Measurements from ENCODE around the gene C7orf25.

The C7orf25 gene

DNA sequence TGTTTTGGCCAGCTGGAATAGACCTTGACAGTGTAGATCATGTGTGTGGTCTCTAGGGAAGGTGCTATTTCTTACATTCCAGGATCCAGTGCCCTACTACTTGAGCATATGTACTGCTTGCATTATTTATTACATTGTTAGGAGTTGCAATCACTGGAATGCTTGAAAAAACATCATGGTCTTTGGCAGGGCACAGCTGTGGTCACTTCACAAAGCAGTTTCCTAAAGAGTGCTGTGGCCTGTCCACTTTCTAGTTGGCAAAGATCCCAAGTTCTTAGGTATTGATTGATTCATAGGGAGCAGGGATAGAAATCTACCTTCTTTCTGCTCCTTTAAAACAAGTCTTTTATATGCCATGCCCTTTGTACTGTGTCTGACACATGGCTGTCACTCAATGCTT is 4.6 kb downstream of the C7orf25 start:
- no peak overlapping the region for H3K4me3 ChIP-seq (ENCODE audit: low read depth, low read length)
- TF ChIP-seq, protein P1, sequence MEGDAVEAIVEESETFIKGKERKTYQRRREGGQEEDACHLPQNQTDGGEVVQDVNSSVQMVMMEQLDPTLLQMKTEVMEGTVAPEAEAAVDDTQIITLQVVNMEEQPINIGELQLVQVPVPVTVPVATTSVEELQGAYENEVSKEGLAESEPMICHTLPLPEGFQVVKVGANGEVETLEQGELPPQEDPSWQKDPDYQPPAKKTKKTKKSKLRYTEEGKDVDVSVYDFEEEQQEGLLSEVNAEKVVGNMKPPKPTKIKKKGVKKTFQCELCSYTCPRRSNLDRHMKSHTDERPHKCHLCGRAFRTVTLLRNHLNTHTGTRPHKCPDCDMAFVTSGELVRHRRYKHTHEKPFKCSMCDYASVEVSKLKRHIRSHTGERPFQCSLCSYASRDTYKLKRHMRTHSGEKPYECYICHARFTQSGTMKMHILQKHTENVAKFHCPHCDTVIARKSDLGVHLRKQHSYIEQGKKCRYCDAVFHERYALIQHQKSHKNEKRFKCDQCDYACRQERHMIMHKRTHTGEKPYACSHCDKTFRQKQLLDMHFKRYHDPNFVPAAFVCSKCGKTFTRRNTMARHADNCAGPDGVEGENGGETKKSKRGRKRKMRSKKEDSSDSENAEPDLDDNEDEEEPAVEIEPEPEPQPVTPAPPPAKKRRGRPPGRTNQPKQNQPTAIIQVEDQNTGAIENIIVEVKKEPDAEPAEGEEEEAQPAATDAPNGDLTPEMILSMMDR (IDR thresholded peaks at IDR 0.05; ENCODE audit: low read depth, low read length): no peak
- in situ Hi-C loops (cut with HindIII; ENCODE audit: low sequenced_read_pairs): no loop called here
- DNase-seq (ENCODE audit: low read depth, low spot score): peak; percentile 25

DNA sequence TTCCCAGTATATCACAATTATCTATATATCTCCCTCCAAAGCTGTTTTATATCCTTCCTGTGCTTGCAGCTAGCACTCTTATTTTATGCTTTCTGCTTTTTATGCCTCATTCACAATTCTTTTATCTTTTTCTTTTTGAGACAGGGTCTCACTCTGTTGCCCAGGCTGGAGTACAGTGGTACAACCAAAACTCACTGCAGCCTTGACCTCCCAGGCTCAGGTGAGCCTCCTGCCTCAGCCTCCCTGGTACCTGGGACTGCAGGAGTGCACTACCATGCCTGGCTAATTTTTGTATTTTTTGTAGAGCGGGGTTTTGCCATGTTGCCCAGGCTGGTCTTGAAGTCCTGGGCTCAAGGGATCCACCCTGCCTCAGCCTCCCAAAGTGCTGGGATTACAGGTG is 5.7 kb downstream of the C7orf25 start:
- no peak for DNase-seq (ENCODE audit: low read depth, low spot score)
- in situ Hi-C loops (cut with HindIII; ENCODE audit: low sequenced_read_pairs): no loop called here
- TF ChIP-seq, protein P1 (IDR thresholded peaks at IDR 0.05; ENCODE audit: low read depth, low read length): no peak
- no peak overlapping the region for H3K4me3 ChIP-seq (ENCODE audit: low read depth, low read length)

DNA sequence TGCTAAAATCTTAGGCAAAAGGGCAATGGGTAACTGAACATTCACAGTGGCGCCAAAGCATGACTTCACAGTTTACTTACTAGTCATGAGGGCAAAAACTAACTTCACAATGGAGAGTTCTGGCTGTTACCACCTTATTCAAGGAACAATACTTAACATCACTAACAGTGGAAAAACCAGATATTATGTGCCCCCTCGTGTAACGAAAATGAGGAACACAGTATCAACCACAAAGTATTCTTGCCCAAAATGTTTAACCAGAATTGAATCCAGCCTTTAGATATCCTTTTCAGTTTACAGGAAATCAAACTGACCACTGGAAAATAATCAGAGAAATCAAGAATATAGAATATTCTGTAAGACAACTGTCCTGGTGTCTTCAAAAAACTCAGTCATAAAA is 9.5 kb downstream of the C7orf25 start:
- DNase-seq (ENCODE audit: low read depth, low spot score): no peak
- no peak overlapping the region for H3K4me3 ChIP-seq (ENCODE audit: low read depth, low read length)
- TF ChIP-seq, protein P1 (IDR thresholded peaks at IDR 0.05; ENCODE audit: low read depth, low read length): no peak
- in situ Hi-C loops (cut with HindIII; ENCODE audit: low sequenced_read_pairs): no loop called here

DNA sequence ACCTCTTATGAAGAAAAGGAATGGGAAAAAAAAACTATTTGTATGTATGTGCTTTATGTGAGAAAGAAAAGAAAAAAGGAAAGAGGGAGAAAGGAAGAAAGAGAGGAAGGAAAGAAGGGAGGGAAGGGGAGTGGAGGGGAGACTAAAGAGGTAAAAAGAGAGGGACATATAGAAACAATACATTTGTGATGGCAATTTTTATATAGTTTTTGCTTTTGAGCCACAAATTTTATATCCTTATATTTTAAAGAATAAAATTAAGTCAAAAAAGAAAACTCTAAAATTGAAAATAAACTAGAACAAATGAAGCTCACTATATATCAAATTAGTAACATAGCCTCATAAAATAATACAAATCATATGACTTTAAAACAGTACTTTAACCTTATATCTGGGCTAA is 11.0 kb downstream of the C7orf25 start:
- no peak overlapping the region for H3K4me3 ChIP-seq (ENCODE audit: low read depth, low read length)
- in situ Hi-C loops (cut with HindIII; ENCODE audit: low sequenced_read_pairs): no loop called here
- TF ChIP-seq, protein P1 (IDR thresholded peaks at IDR 0.05; ENCODE audit: low read depth, low read length): no peak
- DNase-seq (ENCODE audit: low read depth, low spot score): no peak

DNA sequence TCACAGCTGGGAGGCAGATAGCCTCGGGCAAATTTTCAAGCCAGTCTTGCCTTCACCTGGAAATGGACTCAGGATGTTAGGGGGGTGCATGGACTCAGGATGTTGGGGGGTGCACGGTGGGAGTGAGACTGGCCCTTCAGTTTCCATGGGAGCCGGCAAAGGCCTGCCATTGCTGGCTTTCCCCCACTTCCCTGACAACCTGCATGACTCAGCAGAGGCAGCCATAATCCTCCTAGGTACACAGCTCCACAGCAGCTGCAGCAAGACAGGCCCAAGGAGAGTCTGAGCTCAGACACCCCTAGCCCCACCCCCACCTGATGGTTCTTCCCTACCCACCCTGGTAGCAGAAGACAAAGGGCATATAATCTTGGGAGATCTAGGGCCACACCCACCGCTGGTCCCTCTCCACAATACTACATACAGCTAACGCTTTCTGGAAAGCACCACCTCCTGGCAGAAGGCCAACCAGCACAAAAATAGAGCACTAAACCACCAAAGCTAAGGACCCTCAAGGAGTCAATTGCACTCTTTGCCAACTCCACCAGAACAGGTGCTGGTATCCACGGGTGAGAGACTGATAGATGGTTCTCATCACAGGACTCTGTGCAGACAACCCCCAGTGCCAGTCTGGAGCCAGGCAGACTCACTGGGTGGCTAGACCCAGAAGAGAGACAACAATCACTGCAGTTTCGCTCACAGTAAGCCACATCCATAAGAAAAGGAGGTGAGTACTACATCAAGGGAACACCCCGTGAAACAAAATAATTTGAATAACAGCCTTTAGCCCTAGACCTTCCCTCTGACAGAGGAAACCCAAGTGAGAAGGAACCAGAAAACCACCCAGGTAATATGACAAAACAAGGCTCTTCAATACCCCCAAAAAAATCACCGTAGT is 18.3 kb downstream of the C7orf25 start:
- in situ Hi-C loops (cut with HindIII; ENCODE audit: low sequenced_read_pairs): no loop called here
- TF ChIP-seq, protein P1 (IDR thresholded peaks at IDR 0.05; ENCODE audit: low read depth, low read length): no peak
- no peak overlapping the region for H3K4me3 ChIP-seq (ENCODE audit: low read depth, low read length)
- no peak for DNase-seq (ENCODE audit: low read depth, low spot score)

DNA sequence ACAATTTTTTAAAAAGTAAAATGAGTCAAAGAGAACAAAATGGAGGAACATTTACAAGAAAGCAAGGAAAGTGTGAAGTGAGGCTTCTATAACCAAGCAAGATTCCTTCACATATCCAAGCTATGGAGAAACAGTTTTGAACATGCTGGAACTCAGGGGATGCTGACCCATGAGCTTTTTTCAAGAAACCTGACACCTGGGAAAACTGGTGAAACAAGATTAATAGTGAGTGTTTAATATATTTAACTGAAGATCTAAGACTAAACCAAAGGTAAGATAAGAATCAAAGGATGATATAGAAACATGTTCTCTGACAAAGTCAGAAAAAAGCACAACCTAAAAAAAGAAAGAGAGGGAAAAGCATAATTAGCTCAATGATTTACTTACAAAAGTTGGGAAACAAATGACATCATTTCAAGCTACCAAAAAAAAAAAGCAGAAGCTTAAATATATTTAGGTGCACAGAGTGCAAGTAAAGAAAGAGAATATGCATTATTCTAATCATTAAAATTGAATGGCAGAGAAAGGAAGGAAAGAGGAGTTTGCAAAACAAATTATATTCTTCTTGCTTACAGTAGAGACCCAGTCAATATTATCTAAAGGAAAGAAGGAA is 24.9 kb downstream of the C7orf25 start:
- in situ Hi-C loops (cut with HindIII; ENCODE audit: low sequenced_read_pairs): no loop called here
- H3K4me3 ChIP-seq (ENCODE audit: low read depth, low read length): no peak overlapping the region
- DNase-seq (ENCODE audit: low read depth, low spot score): no peak
- TF ChIP-seq, protein P1 (IDR thresholded peaks at IDR 0.05; ENCODE audit: low read depth, low read length): no peak

Measured in astrocyte of the spinal cord (primary cell).